Activated CD4-positive, alpha-beta T cell treated with anti-CD3 and anti-CD28 coated beads for 24 hours (primary cell): ENCODE measurements around the gene TLR7.

Experiments
- DNase-seq, 2 donors: peaks; one replicate each; pipeline ENCODE4 v3.0.0-alpha.2; 2020; ENCODE audit warnings: low read depth in 2 of 2

The TLR7 gene

GRCh38 chrX:12891171-12891570 lies 24.3 kb downstream of the TLR7 start:
- DNase-seq = no peak

- DNase-seq = no peak
These were observed 25.1 kb downstream of the TLR7 start for GRCh38 chrX:12891915-12892506.

DNA sequence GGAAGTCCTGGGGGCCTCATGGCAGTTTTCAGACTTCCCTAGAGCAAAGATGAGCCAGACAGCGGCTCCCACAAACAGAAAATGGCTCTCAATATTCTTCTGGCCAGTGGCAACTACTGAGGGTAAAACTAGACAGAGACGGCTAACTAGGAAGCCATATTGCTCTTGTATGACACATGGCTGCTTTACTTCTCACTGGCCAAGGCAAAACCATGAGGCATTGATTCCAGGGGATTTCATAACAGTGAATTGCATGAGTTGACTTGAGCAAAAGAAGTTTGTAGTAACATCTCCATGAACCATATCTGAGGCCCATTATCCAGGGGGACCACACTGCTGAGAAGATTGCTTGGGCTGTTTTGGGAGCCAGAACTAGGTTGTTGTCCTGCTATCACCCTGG lies 25.8 kb downstream of the TLR7 start:
- DNase-seq = no peak

GRCh38 chrX:12894074-12895030 lies 27.5 kb downstream of the TLR7 start:
- DNase-seq = peak; percentile 12 to 17

GRCh38 chrX:12895866-12896265 lies 29.0 kb downstream of the TLR7 start:
- DNase-seq = no peak

GRCh38 chrX:12896935-12897334 lies 30.1 kb downstream of the TLR7 start:
- DNase-seq = no peak

DNA sequence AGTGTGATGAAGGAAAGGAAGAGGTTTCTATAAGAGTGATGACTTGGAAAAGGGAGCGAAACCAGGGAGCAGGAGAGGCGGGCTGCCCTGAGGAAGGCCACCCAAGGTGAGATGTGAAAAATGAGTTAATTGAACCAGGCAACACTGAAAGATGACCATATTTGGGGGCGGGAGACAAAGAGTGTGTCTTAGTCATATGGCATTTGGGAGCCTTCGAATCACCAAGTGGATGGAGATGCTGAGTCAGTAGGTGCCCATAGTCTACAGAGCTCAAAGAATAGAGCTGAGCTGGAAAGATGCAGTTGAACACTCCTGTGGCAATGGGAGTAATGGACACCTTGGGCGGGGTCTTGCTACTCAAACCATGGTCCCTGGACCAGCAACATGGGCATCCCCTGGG lies 31.2 kb downstream of the TLR7 start:
- no peak for DNase-seq

- DNase-seq = no peak
These were observed 32.6 kb downstream of the TLR7 start for GRCh38 chrX:12899506-12899905.

DNA sequence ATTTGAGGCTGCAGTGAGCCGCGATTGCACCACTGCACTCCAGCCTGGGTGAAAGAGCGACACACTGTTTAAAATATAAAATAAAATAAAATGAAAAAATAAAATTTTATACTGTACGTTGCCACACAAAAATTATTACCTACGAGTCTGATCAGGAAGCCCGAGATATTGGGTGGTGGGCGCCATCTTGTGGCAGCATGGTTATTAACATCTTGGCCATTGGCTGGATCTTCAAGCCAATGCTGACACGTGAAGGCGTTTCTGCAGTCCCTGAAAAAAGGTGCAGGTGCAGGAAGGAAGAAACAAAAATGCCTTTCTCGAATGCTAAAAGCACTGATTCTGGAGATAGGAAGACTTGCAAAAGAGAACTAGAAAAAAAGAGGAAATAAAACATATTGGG lies 34.6 kb downstream of the TLR7 start:
- peak; percentile 59 to 60 for DNase-seq

GRCh38 chrX:12903646-12904045 lies 36.8 kb downstream of the TLR7 start:
- no peak for DNase-seq

- no peak for DNase-seq
These were observed 39.3 kb downstream of the TLR7 start, which contains the start of gene TLR8 for GRCh38 chrX:12906046-12906761. TLR8 (plus strand) TSS chrX:12906620; CDS start chrX:12906707, 87 bp downstream.

DNA sequence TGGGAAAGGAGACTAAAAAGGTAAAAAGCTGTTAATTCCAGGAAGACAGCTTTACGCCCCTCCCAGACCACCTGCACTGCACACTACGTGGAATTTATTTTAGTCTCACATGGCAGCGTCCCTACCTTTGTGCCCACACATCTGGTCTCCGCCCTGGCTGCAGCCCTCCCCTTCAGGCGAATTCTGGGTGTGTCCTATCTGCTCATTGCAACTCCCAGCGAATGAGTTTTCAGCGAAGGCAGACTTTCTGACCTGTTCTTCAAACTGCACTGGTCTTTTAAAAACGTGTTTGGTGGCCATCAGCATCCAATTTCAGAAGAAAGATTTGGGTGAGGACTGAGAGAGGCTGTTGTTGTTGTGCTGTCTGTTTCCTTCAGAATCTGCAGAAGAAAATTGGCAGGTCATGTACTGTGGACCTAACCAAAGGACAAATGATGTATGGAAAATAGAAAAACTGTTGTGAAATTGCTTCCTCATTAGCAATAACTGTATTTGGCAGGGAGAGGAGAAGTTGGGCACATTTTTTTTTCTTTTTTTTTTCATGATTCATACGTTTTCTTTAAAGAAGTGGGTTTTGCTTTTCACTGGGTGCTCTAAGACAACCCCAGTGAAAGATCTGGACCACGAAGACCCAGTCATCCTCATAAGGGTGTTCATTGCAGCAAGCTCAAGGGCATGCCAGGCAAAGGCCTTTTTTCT lies 43.7 kb downstream of the TLR7 start:
- no peak for DNase-seq

DNA sequence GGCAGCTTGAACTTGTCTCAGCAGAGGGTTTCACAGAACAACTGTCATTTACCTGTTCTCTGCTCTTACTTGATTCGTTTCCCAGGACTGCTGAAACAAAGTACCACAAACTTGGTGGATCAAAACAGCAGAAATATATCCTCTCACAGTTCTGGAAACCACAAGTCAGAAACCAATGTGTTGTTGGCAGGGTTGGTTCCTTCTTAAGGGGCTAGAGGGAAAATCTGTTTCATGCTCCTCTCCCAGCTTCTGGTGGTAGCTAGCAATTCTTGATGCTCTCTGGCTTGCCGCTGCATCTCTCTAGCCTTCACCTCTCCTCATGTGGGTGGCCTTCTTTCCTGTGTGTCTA lies 44.2 kb downstream of the TLR7 start:
- DNase-seq = no peak

DNA sequence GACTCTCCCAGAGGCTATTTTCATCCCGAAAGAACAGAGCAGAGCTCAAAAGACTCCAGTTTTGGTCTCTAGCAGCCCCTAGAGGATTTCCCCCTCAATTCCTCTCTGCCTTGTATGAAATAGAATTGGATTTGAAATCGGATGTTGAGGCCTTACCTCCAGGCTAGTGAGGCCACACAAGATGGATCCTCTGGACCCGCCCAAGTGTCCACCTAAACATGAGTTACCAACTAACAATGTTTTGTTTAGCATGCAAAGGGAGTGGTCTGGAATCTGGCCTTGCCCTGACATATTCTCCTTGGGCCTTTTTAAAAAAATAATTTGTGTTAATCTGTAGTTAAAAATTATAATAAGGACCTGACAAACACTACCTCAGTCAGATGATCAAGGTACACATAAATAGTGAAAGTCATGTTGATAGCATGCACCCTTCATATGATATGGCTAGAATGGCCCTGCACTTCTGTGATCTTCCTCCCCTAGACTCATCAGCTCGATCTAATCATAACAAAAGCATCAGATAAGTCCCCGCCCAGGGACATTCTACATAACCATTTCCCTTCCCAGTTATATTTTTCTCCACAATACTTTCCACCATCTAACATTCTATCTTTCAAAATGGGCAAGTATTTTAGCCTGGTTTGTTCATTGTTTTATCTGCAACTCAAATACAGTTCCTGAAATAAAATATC lies 46.1 kb downstream of the TLR7 start:
- no peak for DNase-seq

- DNase-seq = no peak
These were observed 50.9 kb downstream of the TLR7 start for GRCh38 chrX:12917753-12918152.

DNA sequence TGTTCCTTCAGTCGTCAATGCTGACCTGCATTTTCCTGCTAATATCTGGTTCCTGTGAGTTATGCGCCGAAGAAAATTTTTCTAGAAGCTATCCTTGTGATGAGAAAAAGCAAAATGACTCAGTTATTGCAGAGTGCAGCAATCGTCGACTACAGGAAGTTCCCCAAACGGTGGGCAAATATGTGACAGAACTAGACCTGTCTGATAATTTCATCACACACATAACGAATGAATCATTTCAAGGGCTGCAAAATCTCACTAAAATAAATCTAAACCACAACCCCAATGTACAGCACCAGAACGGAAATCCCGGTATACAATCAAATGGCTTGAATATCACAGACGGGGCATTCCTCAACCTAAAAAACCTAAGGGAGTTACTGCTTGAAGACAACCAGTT lies 52.2 kb downstream of the TLR7 start:
- DNase-seq = no peak

DNA sequence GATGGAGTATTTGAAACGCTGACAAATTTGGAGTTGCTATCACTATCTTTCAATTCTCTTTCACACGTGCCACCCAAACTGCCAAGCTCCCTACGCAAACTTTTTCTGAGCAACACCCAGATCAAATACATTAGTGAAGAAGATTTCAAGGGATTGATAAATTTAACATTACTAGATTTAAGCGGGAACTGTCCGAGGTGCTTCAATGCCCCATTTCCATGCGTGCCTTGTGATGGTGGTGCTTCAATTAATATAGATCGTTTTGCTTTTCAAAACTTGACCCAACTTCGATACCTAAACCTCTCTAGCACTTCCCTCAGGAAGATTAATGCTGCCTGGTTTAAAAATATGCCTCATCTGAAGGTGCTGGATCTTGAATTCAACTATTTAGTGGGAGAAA lies 52.7 kb downstream of the TLR7 start:
- no peak for DNase-seq

DNA sequence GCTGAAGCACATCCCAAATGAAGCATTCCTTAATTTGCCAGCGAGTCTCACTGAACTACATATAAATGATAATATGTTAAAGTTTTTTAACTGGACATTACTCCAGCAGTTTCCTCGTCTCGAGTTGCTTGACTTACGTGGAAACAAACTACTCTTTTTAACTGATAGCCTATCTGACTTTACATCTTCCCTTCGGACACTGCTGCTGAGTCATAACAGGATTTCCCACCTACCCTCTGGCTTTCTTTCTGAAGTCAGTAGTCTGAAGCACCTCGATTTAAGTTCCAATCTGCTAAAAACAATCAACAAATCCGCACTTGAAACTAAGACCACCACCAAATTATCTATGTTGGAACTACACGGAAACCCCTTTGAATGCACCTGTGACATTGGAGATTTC lies 54.1 kb downstream of the TLR7 start:
- DNase-seq = no peak

- no peak for DNase-seq
These were observed 55.2 kb downstream of the TLR7 start for GRCh38 chrX:12921886-12922598.

GRCh38 chrX:12922599-12922919 lies 55.7 kb downstream of the TLR7 start:
- no peak for DNase-seq

DNA sequence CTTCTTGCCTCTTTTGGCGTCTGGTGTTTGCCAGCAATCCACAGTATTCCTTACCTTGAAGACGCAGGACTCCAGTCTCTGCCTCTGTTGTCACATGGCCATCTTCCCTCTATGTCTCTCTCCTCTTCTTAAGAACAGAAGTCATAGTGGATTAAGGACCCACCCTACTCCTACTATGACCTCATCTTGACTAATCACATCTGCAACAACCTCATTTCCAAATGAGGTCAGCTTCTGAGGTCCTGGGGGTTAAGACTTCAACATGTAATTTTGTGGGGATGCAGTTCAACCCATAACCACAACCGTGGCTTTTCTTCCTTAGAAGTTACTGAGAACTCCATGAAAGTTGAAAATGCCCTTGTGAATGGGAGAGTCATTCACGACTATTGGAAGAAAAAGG lies 62.8 kb downstream of the TLR7 start:
- no peak for DNase-seq
